GM12878 (cell line): ENCODE measurements around the gene EEF2K. TPM values are rescaled to one million over a fixed set of nuclear protein-coding genes. Genes with fewer than 3 reads are reported as not detected.

Experiments used
- ATAC-seq: fragments of 200-7000 bp; cut with Tn5 transposase; 3 replicates; pipeline ENCODE4 v1.9.1; 2020; ENCODE audit warnings: mild to moderate bottlenecking, moderate library complexity
- BruUV-seq: library from RNA; stranded (reverse); fragments of 400-500 nt; replicated peaks from 2 replicates; lab custom pipeline; 2021; lab: Mats Ljungman, UMichigan
- CTCF ChIA-PET: fragments of 300-600 bp; sonication (Branson Sonifier 250); formaldehyde crosslinking; extraction: SDS; loops from one replicate; lab custom pipeline; 2021; ENCODE audit warnings: inconsistent platforms; lab: Yijun Ruan, JAX
- POLR2A ChIA-PET: fragments of 350-600 bp; formaldehyde crosslinking; extraction: SDS; loops from one replicate; lab custom pipeline; 2021; ENCODE audit warnings: inconsistent platforms; lab: Charles Lee
- RAD21 ChIA-PET: fragments of 300-600 bp; sonication (Branson Sonifier 250); formaldehyde crosslinking; loops from one replicate; lab custom pipeline; 2023; ENCODE audit warnings: antibody characterized with exemption; ENCODE audit not compliant: unreplicated experiment; lab: Charles Lee
- SMC1A ChIA-PET: fragments of 300-600 bp; sonication (Branson Sonifier 250); formaldehyde crosslinking; loops from one replicate; lab custom pipeline; 2023; ENCODE audit not compliant: unreplicated experiment, uncharacterized antibody; lab: Charles Lee
- DNase-seq: peaks from one replicate; pipeline ENCODE4 v3.0.0-alpha.2; 2011; ENCODE audit warnings: low read depth, low spot score
- FAIRE-seq: peaks from 3 replicates; lab custom pipeline; 2011; peaks lifted over from hg19 to GRCh38; lab: Jason Lieb, UNC
- H2AFZ ChIP-seq: 2 replicates; pipeline ENCODE4 v1.6.0; 2011; ENCODE audit warnings: low read depth, low read length, control low read depth; ENCODE audit not compliant: control insufficient read depth
- H3K27ac ChIP-seq: 2 replicates; pipeline ENCODE4 v1.5.1; 2011; ENCODE audit warnings: control low read depth; ENCODE audit not compliant: control insufficient read depth, insufficient read depth
- H3K27me3 ChIP-seq, 2 experiments: replicated peaks in 1 of 2; 2 replicates each; pipeline versions ENCODE4 v1.6.0 to v1.6.1; 2011; ENCODE audit warnings: low read length in 1 of 2; ENCODE audit not compliant: control insufficient read depth in 2 of 2, insufficient read depth in 2 of 2
- H3K36me3 ChIP-seq, 2 experiments: 2 replicates each; pipeline ENCODE4 v1.5.1; 2011; ENCODE audit warnings: low read length in 1 of 2; ENCODE audit not compliant: control insufficient read depth in 2 of 2, insufficient read depth in 2 of 2
- H3K4me1 ChIP-seq: 2 replicates; pipeline ENCODE4 v1.6.1; 2011; ENCODE audit warnings: mild to moderate bottlenecking, low read length, moderate library complexity, mixed read lengths; ENCODE audit not compliant: control insufficient read depth, insufficient read depth
- H3K4me2 ChIP-seq: 2 replicates; pipeline ENCODE4 v1.6.0; 2011; ENCODE audit warnings: control low read depth; ENCODE audit not compliant: control insufficient read depth, insufficient read depth
- H3K4me3 ChIP-seq: fragments of 200-600 bp; sonication (generic); 2 replicates; pipeline ENCODE4 v1.5.1; 2016
- H3K79me2 ChIP-seq: 2 replicates; pipeline ENCODE4 v1.6.0; 2011; ENCODE audit warnings: low read length; ENCODE audit not compliant: control insufficient read depth, insufficient read depth
- H3K9ac ChIP-seq: 2 replicates; pipeline ENCODE4 v1.8.0; 2011; ENCODE audit warnings: low read length, control low read depth, mixed read lengths; ENCODE audit not compliant: control insufficient read depth, insufficient read depth
- H3K9me3 ChIP-seq: replicated peaks from 3 replicates; pipeline ENCODE4 v1.5.1; 2011; ENCODE audit warnings: mild to moderate bottlenecking, low read length; ENCODE audit not compliant: control insufficient read depth, insufficient read depth
- H4K20me1 ChIP-seq: 2 replicates; pipeline ENCODE4 v1.6.0; 2011; ENCODE audit not compliant: control insufficient read depth, insufficient read depth
- BHLHE40 ChIP-seq, 2 experiments: fragments of 450-650 bp in 1 of 2; IDR thresholded peaks; 2 replicates each; pipeline ENCODE4 v1.6.1; 2011 to 2017; ENCODE audit warnings: low read depth in 2 of 2, borderline replicate concordance in 1 of 2, improper control_type of control experiment in 1 of 2, low read length in 1 of 2, mild to moderate bottlenecking in 1 of 2
- DPF2 ChIP-seq: fragments of 450-650 bp; IDR thresholded peaks from 2 replicates; pipeline ENCODE4 v1.6.1; 2017; ENCODE audit warnings: mild to moderate bottlenecking
- HDAC6 ChIP-seq: fragments of 200-600 bp; sonication (generic); IDR thresholded peaks from one replicate; pipeline ENCODE4 v1.8.0; 2017; ENCODE audit warnings: antibody characterized with exemption; ENCODE audit not compliant: unreplicated experiment
- IRF4 ChIP-seq: IDR thresholded peaks from 2 replicates; pipeline ENCODE4 v1.6.1; 2011; ENCODE audit warnings: low read depth, low read length
- KAT2A ChIP-seq: conservative IDR thresholded peaks from 2 replicates; pipeline ENCODE4 v1.6.1; 2011; ENCODE audit warnings: low read depth, low read length; ENCODE audit not compliant: control insufficient read depth
- KLF5 ChIP-seq: fragments of 450-650 bp; IDR thresholded peaks from 2 replicates; pipeline ENCODE4 v1.6.1; 2014; ENCODE audit warnings: mild to moderate bottlenecking; ENCODE audit not compliant: partially characterized antibody
- LARP7 ChIP-seq: fragments of 450-650 bp; IDR thresholded peaks from 2 replicates; pipeline ENCODE4 v1.6.1; 2017; ENCODE audit warnings: mild to moderate bottlenecking
- MXI1 ChIP-seq: fragments of 150-350 bp; IDR thresholded peaks from 2 replicates; pipeline ENCODE4 v1.6.1; 2011; ENCODE audit warnings: low read depth, mild to moderate bottlenecking, inconsistent platforms, low read length, improper control_type of control experiment
- NFYB ChIP-seq: IDR thresholded peaks from 2 replicates; pipeline ENCODE4 v1.6.1; 2011; ENCODE audit warnings: low read depth, mild to moderate bottlenecking, low read length, improper control_type of control experiment, moderate library complexity; ENCODE audit not compliant: insufficient read depth
- NRF1 ChIP-seq: conservative IDR thresholded peaks from 2 replicates; pipeline ENCODE4 v1.6.1; 2011; ENCODE audit warnings: mild to moderate bottlenecking, low read depth, low read length, improper control_type of control experiment
- PML ChIP-seq: IDR thresholded peaks from 2 replicates; pipeline ENCODE4 v1.6.1; 2012; ENCODE audit warnings: low read length, inconsistent platforms
- POU2F2 ChIP-seq: IDR thresholded peaks from 3 replicates; pipeline ENCODE4 v1.6.1; 2011; ENCODE audit warnings: low read depth, mild to moderate bottlenecking, low read length, borderline replicate concordance
- WGBS: methylation state at CpG from one replicate; pipeline ENCODE4 v1.1.6; 2016; ENCODE audit warnings: low lambda C conversion rate; ENCODE audit not compliant: insufficient replicate concordance, insufficient coverage; ENCODE audit errors: missing lambda C conversion rate; 5-methylcytosine and 5-hydroxymethylcytosine counted together
- in situ Hi-C: fragments of 300-500 bp; cut with MboI; formaldehyde crosslinking; loops from 9 replicates; pipeline ENCODE4 v1.14.3; 2018; ENCODE audit warnings: mixed read lengths
- intact Hi-C: fragments of 100-400 bp; cut with micrococcal nuclease; formaldehyde crosslinking; loops from one replicate; pipeline ENCODE4 v1.14.2; 2022; ENCODE audit not compliant: unreplicated experiment
- polyA plus RNA-seq, 11 experiments: library from polyadenylated mRNA; depleted of rRNA in 4 of 11; unstranded in 6 of 11; stranded (reverse) in 5 of 11; fragments of >200 nt; fragmentation: Nextera tagmentation in 4 of 11; fragmentation: Illumina TruSeq in 1 of 11; extraction: Ambion mirVana in 4 of 11; extraction: Trizol in 1 of 11; gene quantifications; 1 replicate in 1 of 11; 2 replicates in 10 of 11; pipeline versions ENCODE4 v1.2.1 to v1.2.3, GENCODE V29; 2011 to 2016; ENCODE audit warnings: inconsistent platforms in 2 of 11, missing spikeins in 2 of 11, low read depth in 1 of 11
- total RNA-seq, 4 experiments: library from RNA; depleted of rRNA in 3 of 4; stranded (reverse); fragments of >200 nt in 3 of 4; fragmentation: Illumina TruSeq in 1 of 4; extraction: Trizol in 1 of 4; gene quantifications; 2 replicates each; pipeline versions ENCODE4 v1.2.1 to v1.2.3, GENCODE V29; 2013 to 2021
- TF ChIP-seq, protein P1 (sequence below): IDR thresholded peaks from 2 replicates; pipeline ENCODE4 v1.6.1; 2012; ENCODE audit warnings: low read depth, low read length, improper control_type of control experiment
- TF ChIP-seq, protein P2 (sequence below): IDR thresholded peaks from 2 replicates; pipeline ENCODE4 v1.6.1; 2012; ENCODE audit warnings: mild to moderate bottlenecking, low read depth, low read length
- TF ChIP-seq, protein P3 (sequence below): fragments of 450-650 bp; IDR thresholded peaks from 2 replicates; pipeline ENCODE4 v1.6.1; 2017; ENCODE audit warnings: mild to moderate bottlenecking, moderate library complexity

The EEF2K gene
- total and polyA plus RNA-seq, 10 of the 15 experiments (the other 5 are each of a cell fraction or from before 2014, with no cell fraction given), result 2.0 to 29.6 (median 12.2) TPM

DNA sequence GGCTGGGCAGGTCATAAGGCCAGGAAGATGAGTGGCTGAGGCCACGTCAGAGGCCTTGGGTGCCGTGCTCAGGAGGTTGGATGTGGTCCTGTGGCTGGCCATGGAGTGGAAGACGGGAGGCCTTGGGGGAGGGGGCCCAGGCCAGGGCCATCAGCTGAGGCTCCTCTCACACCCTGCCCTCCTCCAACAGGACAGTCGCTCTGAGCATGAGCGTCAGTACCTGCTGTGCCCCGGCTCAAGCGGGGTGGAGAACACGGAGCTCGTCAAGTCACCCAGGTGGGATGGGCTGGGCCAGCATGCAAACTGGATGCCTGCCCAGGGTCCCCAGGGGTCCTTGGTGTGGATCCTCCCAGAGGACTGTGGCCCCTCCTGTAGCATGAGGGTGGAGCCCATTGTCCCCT lies 110.3 kb downstream of the EEF2K start:
- H3K9me3 ChIP-seq, result no peaks in the 10 kb centered on the region
- SMC1A ChIA-PET, result interaction anchor here (1.1 kb wide), 1 partner anchor 12 kb away, joined by 3 read pairs; no protein-coding TSS in a partner anchor
- TF ChIP-seq DPF2 (no peak), POU2F2 (no peak), NFYB (no peak), MXI1 (no peak), IRF4 (no peak), HDAC6 (no peak), BHLHE40 (IDR thresholded peaks at IDR 0.05; ENCODE audit: borderline replicate concordance in 1 of 2, low read depth in 2 of 2, low read length in 1 of 2) (no peak), NRF1 (no peak), PML (no peak), LARP7 (no peak), KLF5 (no peak), KAT2A (no peak)
- TF ChIP-seq, protein P1, sequence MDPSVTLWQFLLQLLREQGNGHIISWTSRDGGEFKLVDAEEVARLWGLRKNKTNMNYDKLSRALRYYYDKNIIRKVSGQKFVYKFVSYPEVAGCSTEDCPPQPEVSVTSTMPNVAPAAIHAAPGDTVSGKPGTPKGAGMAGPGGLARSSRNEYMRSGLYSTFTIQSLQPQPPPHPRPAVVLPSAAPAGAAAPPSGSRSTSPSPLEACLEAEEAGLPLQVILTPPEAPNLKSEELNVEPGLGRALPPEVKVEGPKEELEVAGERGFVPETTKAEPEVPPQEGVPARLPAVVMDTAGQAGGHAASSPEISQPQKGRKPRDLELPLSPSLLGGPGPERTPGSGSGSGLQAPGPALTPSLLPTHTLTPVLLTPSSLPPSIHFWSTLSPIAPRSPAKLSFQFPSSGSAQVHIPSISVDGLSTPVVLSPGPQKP, result no peak
- TF ChIP-seq, protein P2, sequence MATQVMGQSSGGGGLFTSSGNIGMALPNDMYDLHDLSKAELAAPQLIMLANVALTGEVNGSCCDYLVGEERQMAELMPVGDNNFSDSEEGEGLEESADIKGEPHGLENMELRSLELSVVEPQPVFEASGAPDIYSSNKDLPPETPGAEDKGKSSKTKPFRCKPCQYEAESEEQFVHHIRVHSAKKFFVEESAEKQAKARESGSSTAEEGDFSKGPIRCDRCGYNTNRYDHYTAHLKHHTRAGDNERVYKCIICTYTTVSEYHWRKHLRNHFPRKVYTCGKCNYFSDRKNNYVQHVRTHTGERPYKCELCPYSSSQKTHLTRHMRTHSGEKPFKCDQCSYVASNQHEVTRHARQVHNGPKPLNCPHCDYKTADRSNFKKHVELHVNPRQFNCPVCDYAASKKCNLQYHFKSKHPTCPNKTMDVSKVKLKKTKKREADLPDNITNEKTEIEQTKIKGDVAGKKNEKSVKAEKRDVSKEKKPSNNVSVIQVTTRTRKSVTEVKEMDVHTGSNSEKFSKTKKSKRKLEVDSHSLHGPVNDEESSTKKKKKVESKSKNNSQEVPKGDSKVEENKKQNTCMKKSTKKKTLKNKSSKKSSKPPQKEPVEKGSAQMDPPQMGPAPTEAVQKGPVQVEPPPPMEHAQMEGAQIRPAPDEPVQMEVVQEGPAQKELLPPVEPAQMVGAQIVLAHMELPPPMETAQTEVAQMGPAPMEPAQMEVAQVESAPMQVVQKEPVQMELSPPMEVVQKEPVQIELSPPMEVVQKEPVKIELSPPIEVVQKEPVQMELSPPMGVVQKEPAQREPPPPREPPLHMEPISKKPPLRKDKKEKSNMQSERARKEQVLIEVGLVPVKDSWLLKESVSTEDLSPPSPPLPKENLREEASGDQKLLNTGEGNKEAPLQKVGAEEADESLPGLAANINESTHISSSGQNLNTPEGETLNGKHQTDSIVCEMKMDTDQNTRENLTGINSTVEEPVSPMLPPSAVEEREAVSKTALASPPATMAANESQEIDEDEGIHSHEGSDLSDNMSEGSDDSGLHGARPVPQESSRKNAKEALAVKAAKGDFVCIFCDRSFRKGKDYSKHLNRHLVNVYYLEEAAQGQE, result no peak
- TF ChIP-seq, protein P3, sequence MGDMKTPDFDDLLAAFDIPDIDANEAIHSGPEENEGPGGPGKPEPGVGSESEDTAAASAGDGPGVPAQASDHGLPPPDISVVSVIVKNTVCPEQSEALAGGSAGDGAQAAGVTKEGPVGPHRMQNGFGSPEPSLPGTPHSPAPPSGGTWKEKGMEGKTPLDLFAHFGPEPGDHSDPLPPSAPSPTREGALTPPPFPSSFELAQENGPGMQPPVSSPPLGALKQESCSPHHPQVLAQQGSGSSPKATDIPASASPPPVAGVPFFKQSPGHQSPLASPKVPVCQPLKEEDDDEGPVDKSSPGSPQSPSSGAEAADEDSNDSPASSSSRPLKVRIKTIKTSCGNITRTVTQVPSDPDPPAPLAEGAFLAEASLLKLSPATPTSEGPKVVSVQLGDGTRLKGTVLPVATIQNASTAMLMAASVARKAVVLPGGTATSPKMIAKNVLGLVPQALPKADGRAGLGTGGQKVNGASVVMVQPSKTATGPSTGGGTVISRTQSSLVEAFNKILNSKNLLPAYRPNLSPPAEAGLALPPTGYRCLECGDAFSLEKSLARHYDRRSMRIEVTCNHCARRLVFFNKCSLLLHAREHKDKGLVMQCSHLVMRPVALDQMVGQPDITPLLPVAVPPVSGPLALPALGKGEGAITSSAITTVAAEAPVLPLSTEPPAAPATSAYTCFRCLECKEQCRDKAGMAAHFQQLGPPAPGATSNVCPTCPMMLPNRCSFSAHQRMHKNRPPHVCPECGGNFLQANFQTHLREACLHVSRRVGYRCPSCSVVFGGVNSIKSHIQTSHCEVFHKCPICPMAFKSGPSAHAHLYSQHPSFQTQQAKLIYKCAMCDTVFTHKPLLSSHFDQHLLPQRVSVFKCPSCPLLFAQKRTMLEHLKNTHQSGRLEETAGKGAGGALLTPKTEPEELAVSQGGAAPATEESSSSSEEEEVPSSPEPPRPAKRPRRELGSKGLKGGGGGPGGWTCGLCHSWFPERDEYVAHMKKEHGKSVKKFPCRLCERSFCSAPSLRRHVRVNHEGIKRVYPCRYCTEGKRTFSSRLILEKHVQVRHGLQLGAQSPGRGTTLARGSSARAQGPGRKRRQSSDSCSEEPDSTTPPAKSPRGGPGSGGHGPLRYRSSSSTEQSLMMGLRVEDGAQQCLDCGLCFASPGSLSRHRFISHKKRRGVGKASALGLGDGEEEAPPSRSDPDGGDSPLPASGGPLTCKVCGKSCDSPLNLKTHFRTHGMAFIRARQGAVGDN, result no peak
- no peaks in the 10 kb centered on the region for H3K79me2 ChIP-seq
- no TSS peak for BruUV-seq
- no peak overlapping the region for H3K9ac ChIP-seq
- intact Hi-C loops (no loop called here), in situ Hi-C loops (loop anchor here (25.0 kb wide), 1 partner anchor 246 kb away; no protein-coding TSS in a partner anchor)
- RAD21 ChIA-PET, result no interaction called here
- no peak for FAIRE-seq
- no peak for DNase-seq
- no peak overlapping the region for H3K4me2 ChIP-seq
- no peak overlapping the region for H2AFZ ChIP-seq
- no peaks in the 10 kb centered on the region for H4K20me1 ChIP-seq
- CTCF ChIA-PET, result no interaction called here
- no peak overlapping the region for H3K4me3 ChIP-seq
- WGBS, result 67% methylated on average over 9 of the region's 9 CpGs
- ATAC-seq, result no peak
- POLR2A ChIA-PET, result no interaction called here
- no peak overlapping the region for H3K27ac ChIP-seq
- no peaks in the 10 kb centered on the region for H3K4me1 ChIP-seq
- H3K27me3 ChIP-seq, result no peaks in the 10 kb centered on the region
- H3K36me3 ChIP-seq, result peaks cover 28 to 33% of the 10 kb centered on the region in 2 experiments
